Natural killer cell (primary cell): ENCODE data around the gene FCN2. TPM values are rescaled to one million over a fixed set of nuclear protein-coding genes. Genes with fewer than 3 reads are reported as not detected.

Experiments
- ATAC-seq, 3 donors: fragments of 150-1000 bp in 2 of 3; fragments of 200-7000 bp in 1 of 3; cut with Tn5 transposase; 1 replicate in 1 of 3; 2 replicates in 2 of 3; pipeline ENCODE4 v1.10.0; 2021; ENCODE audit warnings: mild to moderate bottlenecking in 2 of 3, moderate library complexity in 2 of 3
- DNase-seq, 2 donors: peaks; one replicate each; pipeline versions ENCODE4 v3.0.0 to v3.0.0-alpha.2; 2013 to 2021; ENCODE audit warnings: mixed read lengths in 1 of 2
- H3K27ac ChIP-seq: one replicate; pipeline ENCODE4 v1.5.1; 2013; ENCODE audit warnings: mild to moderate bottlenecking, low read length
- H3K27me3 ChIP-seq: one replicate; pipeline ENCODE4 v1.6.1; 2013; ENCODE audit warnings: low read length; ENCODE audit not compliant: control insufficient read depth, insufficient read depth
- H3K36me3 ChIP-seq: one replicate; pipeline ENCODE4 v1.6.1; 2013; ENCODE audit warnings: low read length; ENCODE audit not compliant: control insufficient read depth, insufficient read depth
- H3K4me1 ChIP-seq: one replicate; pipeline ENCODE4 v1.6.1; 2013; ENCODE audit warnings: low read length; ENCODE audit not compliant: control insufficient read depth, insufficient read depth
- H3K4me3 ChIP-seq: one replicate; pipeline ENCODE4 v1.5.1; 2013; ENCODE audit warnings: low read length
- H3K9me3 ChIP-seq: one replicate; pipeline ENCODE4 v1.6.1; 2013; ENCODE audit warnings: low read length; ENCODE audit not compliant: control insufficient read depth, insufficient read depth
- H3K27ac Mint-ChIP-seq, 2 donors: one replicate each; pipeline ENCODE4 v1.8.0; 2022; ENCODE audit warnings: mild to moderate bottlenecking in 2 of 2, mixed read lengths in 2 of 2, moderate library complexity in 1 of 2
- H3K27me3 Mint-ChIP-seq, 2 donors: one replicate each; pipeline ENCODE4 v1.8.0; 2022; ENCODE audit warnings: low read depth in 2 of 2, mixed read lengths in 2 of 2
- H3K36me3 Mint-ChIP-seq: one replicate; pipeline ENCODE4 v1.8.0; 2022; ENCODE audit warnings: mixed read lengths
- H3K4me1 Mint-ChIP-seq, 2 donors: one replicate each; pipeline ENCODE4 v1.8.0; 2022; ENCODE audit warnings: mixed read lengths in 2 of 2
- H3K4me3 Mint-ChIP-seq: one replicate; pipeline ENCODE4 v1.8.0; 2022; ENCODE audit warnings: mild to moderate bottlenecking, moderate library complexity, mixed read lengths
- H3K9me3 Mint-ChIP-seq, 2 donors: one replicate each; pipeline ENCODE4 v1.8.0; 2022; ENCODE audit warnings: mixed read lengths in 2 of 2
- CTCF ChIP-seq: fragments of 200-600 bp; IDR thresholded peaks from one replicate; pipeline ENCODE4 v1.8.0; 2022; ENCODE audit warnings: antibody characterized with exemption
- WGBS: methylation state at CpG from one replicate; pipeline ENCODE4 v1.1.7; 2013; ENCODE audit warnings: missing lambda C conversion rate; ENCODE audit not compliant: insufficient coverage; 5-methylcytosine and 5-hydroxymethylcytosine counted together
- intact Hi-C: fragments of 100-400 bp; cut with micrococcal nuclease; formaldehyde crosslinking; loops from one replicate; pipeline ENCODE4 v1.14.2; 2022
- total RNA-seq, 4 donors: library from RNA; stranded (reverse); fragments of 120-200 nt in 1 of 4; gene quantifications; one replicate each; pipeline versions ENCODE4 v1.2.3 to v1.2.4, GENCODE V29; 2013 to 2022

FCN2 gene
- total RNA-seq, 3 donors from 2014 or later (not counting 1 experiment from before 2014, with no cell fraction given): not detected

GRCh38 chr9:134895097-134895496 is 14.5 kb downstream of the FCN2 start:
- intact Hi-C loops: no loop called here
- H3K4me1 Mint-ChIP-seq: peaks cover 0 to 8% of the 10 kb centered on the region in 2 donors
- no peak overlapping the region for H3K4me3 Mint-ChIP-seq
- WGBS: 76% methylated on average over 3 of the region's 3 CpGs
- Histone ChIP-seq H3K36me3 (no peaks in the 10 kb centered on the region), H3K4me3 (no peak overlapping the region), H3K27me3 (no peaks in the 10 kb centered on the region), H3K9me3 (no peaks in the 10 kb centered on the region), H3K4me1 (peaks cover 8% of the 10 kb centered on the region), H3K27ac (no peak overlapping the region)
- H3K9me3 Mint-ChIP-seq: peaks cover 2 to 5% of the 10 kb centered on the region in 2 donors
- H3K27me3 Mint-ChIP-seq: peaks cover 9 to 12% of the 10 kb centered on the region in 2 donors
- no peak overlapping the region for H3K27ac Mint-ChIP-seq
- no peak for DNase-seq
- no peak for TF ChIP-seq CTCF
- H3K36me3 Mint-ChIP-seq: no peaks in the 10 kb centered on the region
- ATAC-seq: no peak

- Histone ChIP-seq H3K27ac (no peak overlapping the region), H3K4me3 (no peak overlapping the region), H3K27me3 (no peaks in the 10 kb centered on the region), H3K36me3 (no peaks in the 10 kb centered on the region), H3K4me1 (peaks cover 8% of the 10 kb centered on the region), H3K9me3 (no peaks in the 10 kb centered on the region)
- Mint-ChIP-seq H3K27ac (no peak overlapping the region), H3K4me3 (no peak overlapping the region), H3K36me3 (no peaks in the 10 kb centered on the region), H3K4me1 (peaks cover 0 to 8% of the 10 kb centered on the region in 2 donors), H3K9me3 (peaks cover 2 to 5% of the 10 kb centered on the region in 2 donors), H3K27me3 (peaks cover 9 to 12% of the 10 kb centered on the region in 2 donors)
- intact Hi-C loops: no loop called here
- WGBS: 69% methylated on average over 2 of the region's 2 CpGs
- DNase-seq (no peak), ATAC-seq (no peak)
- no peak for TF ChIP-seq CTCF
Measured at GRCh38 chr9:134895567-134895907, 14.9 kb downstream of the FCN2 start.

GRCh38 chr9:134895908-134896833 is 15.6 kb downstream of the FCN2 start:
- Histone ChIP-seq H3K9me3 (no peaks in the 10 kb centered on the region), H3K27ac (no peak overlapping the region), H3K36me3 (no peaks in the 10 kb centered on the region), H3K4me1 (peaks cover 8% of the 10 kb centered on the region), H3K4me3 (no peak overlapping the region), H3K27me3 (no peaks in the 10 kb centered on the region)
- TF ChIP-seq CTCF: no peak
- Mint-ChIP-seq H3K4me3 (no peak overlapping the region), H3K4me1 (peaks cover 0 to 6% of the 10 kb centered on the region in 2 donors), H3K27ac (no peak overlapping the region), H3K9me3 (peaks cover 2 to 5% of the 10 kb centered on the region in 2 donors), H3K36me3 (no peaks in the 10 kb centered on the region), H3K27me3 (peaks cover 9 to 12% of the 10 kb centered on the region in 2 donors)
- intact Hi-C loops: no loop called here
- no peak for DNase-seq
- no peak for ATAC-seq
- 75% methylated on average over 14 of the region's 14 CpGs for WGBS
